ENCODE measurements around the gene RNF151. TPM values are rescaled to one million over a fixed set of nuclear protein-coding genes. Genes with fewer than 3 reads are reported as not detected.

Gene RNF151, protein sequence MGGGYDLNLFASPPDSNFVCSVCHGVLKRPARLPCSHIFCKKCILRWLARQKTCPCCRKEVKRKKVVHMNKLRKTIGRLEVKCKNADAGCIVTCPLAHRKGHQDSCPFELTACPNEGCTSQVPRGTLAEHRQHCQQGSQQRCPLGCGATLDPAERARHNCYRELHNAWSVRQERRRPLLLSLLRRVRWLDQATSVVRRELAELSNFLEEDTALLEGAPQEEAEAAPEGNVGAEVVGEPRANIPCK
- not detected in 5 replicates for total RNA-seq (2022; extraction: Qiagen RNA extraction)

DNA sequence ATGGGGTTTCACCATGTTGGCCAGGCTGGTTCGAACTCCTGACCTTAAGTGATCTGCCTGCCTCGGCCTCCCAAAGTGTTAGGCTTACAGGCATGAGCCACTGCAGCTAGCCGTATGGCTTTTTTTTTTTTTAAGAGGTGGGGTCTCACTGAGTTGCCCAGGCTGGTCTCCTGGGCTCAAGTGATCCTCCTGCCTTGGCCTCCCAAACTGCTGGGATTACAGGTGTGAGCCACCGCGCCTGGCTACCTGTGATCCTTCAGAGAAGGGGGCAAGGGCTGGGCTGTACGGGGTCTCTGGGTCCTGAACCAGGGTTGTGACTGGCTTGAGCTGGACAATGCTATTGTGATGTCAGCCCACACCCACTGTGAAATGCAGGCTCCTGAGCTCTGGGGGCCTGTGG lies at the start of gene RNF151:
Gene RNF151, plus strand, starts transcription at position 397 of the 400 bp plus-strand sequence. CDS start 26 bp downstream, outside the sequence.

DNA sequence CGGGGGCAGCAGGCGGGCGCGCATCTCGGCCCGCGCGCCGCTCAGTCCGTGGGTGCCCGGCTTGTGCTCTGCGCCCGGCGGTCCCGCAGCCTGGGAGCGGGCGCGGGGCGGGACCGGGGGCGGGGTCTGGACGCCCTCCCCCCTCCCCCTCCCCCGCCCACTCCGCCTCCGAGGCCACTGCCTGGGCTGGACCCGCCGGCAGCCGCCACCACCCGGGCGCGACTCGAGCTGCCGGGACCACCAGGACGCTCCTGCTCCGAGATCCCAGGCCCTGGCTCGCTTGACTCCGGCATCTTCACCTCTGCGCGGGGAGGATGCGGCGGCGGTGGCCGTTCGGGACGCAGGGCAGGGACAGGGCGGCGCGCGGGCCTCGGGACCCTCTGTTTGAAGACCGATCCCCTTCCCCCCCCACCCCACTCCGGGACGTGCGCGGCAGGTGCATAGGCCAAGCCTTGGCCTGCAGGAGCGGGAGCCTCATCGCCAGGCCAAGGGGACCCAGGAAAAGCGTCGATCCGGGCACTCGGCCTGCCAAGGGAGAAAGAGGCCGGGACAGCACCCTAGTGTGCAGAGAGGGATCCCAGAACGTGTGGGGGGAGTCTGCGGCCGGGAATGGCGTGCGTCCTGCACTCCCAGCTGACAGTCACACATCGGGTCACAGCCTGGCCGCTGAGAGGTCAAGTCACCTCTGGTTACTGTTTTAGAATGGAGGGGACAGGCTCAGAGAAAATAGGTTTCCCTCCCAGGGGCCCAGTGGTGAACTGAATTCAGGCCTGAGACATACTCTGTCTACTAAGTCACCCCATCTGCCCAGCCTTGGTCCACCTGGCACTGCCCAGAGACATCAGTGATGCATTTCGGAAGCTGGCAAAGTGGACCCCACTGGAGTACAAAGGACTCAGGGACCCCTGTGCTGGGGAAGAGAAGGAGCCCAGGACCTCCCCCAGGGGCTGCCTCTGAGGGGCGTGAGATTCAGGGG lies 48.0 kb upstream of the RNF151 start, which contains the start of gene HS3ST6:
Gene HS3ST6, minus strand, starts transcription at position 65 of the 976 bp plus-strand sequence. CDS start 92 bp downstream, outside the sequence.

DNA sequence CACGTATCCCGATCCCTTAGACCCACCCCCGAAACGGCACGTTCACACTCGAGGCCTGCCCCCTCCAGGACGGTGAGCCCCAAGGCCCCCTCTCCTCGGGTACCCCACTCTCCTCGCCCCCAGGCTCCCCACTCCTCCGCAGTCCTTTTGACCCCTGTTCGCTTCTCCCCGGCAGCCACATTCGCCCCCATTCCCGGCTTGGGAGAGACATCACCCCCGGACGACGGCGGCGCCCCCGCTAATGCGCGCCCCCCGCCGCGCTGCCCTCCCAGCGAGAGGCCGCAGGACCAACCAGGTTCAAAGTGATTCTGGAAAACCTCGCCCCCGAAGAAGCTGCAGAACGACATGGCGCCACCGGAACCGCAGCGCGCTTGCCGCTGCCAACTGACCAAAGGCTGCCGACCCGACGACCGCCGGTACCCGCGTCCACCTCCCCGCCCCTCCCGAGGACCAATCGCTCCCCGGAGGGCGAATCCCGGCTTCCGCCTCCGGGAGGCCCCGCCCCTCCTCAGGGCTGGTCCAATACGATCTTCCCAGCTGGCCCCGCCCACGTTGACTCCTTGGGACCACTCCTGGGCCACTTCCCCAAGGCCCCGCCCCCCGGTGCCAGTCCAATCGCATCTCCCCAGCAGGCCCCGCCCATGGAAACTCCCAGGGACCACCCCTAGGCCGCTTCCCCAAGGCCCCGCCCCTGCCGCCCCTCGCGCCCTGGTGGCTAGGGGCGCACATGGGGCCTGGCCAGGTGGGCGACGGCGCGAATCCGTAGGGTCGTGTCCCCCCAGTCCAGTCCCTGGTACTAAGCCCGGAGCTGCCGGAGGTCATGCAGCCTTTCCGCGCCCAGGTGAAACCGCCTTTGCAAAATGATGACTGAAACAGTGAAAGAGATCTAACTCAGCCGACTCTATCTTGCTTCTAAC lies 23.6 kb upstream of the RNF151 start, which contains the start of gene MSRB1:
Gene MSRB1, minus strand, starts transcription at position 390 of the 917 bp plus-strand sequence. Its CDS starts 43 bp downstream, at position 347.

DNA sequence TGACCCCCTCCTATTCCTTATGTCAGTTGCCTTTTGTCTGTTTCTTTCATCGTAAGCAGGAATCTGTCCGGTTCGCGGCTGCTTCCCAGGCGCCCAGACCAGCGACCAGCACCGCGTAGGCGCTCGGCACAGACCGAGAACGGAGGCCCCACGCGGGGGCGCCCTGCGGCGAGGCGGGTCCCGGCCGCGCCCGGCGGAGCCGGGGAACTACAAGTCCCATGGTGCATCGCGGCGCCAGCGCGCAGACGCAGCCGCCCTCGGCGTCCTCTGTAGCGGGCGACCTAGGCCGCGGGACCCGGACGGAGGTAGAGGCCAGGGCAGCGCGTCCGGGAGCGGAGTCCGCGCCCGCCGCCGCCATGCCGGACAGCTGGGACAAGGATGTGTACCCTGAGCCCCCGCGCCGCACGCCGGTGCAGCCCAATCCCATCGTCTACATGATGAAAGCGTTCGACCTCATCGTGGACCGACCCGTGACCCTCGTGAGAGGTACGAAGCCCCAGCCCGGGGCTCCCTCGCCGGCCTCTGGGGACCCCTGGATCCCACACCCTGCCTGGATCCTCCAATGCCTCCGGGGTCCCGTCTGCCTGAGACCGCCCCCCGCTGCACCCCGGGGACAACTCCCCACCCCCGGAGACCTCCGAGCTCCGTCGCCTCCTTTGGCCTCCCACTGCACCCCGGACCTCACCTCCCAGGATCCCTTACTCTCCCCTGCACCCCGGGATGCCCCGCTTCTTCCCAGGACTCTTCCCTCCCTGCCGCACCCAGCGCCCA lies 7.2 kb upstream of the RNF151 start, which contains the start of gene NDUFB10:
Gene NDUFB10, plus strand, starts transcription at position 270 of the 771 bp plus-strand sequence. Its CDS starts 87 bp downstream, at position 357.

DNA sequence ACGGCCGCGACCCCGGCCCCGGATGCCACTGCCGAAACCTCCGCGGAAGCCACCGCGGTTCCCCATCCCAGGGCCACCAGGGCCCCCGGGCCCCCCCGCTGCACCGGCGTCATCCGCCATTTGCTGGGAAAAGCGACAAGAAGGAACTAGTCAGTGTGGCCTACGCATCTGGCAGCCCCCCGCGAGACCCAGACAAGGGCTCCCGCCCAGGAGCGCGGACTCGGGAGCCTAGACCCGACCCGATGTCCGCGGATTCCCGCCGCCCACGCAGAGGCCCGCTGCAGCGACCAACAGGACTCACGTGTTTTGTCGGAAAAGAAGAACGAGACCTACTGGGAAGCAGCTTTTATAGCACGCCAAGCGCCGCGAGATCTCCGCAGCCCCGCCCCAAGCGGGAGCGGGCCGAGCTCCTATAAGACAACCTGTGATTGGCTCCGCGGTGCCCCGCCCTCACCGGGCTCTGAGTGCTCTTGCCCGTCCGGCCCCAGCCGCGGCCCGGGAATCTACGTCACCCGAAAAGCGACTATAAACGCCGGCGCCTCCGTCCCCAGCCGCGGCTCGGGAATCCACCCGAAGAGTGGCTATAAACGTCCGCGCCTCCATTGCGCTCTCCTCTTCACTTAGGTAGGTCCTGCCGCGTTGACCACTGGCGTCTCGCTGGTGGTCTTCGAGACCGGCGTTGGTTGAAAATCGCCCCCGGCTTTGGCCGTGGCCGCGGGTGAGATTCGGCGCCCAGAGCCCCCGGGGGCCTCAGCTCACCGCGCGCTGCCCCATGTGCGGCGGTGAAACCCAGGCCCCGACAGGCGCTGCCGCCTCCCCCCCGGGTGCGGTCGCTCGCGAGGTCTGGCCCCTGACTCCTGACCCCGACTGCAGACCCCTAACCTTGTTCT lies 1.9 kb upstream of the RNF151 start, which contains the start of gene RPS2:
Gene RPS2, minus strand, starts transcription at position 321 of the 890 bp plus-strand sequence. Its CDS starts 201 bp downstream, at position 120.

DNA sequence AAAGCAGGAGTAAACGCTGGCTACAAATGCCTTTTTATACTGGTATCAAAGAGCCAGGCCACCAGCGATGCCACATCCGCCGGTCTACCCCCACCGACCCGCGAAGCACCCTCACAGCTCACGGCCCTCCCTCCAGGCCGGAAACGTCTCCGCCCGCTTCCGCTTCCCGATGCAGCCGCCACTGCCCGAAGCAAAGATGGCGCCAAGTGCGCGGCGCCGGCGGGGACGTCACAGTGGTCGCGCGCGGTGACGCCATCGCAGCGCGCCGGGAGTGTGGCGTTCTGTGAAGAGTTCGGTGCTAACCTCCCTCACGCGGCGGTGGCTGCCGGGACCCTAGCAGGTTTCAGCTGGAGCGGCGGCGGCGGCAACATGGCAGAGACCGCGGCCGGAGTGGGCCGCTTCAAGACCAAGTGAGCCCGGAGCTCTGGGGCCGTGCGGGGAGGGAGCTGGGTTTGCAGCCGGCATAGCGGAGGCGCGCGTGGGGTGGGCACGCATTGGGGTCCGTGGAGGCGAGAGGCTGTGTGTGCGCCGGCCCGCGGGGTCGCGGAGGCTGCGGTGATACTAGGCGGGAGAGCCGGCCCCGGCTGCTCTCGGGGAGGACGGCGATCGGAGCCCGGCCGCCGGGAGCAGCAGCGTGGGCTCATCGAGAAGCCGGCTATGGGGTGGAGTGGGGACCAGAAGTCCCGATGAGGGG lies 5.3 kb downstream of the RNF151 start, which contains the start of gene TBL3:
Gene TBL3, plus strand, starts transcription at position 258 of the 694 bp plus-strand sequence. Its CDS starts 112 bp downstream, at position 370.

DNA sequence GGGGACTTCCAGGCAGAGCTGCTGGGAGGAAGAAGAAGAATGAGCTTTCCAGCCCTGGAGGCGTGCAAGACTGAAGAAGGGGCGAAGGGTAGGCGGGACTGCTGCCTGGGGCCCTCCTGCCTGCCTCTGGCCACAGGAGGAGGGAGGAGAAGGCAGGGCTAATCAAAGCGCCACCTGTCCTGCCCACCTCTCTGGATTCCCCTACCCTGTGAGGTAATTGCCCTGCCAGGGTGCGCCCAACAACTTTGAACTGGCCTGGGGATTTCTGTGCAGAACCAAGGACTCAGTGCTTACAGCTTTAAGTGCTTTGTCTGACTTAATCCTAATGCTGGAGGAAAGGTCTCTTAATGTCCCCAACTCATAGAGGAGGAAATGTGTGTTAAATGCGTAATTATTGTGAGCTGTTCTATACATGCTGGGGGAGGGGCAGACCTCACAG lies 14.8 kb downstream of the RNF151 start, which contains the start of gene NOXO1:
Gene NOXO1, minus strand, starts transcription at position 72 of the 439 bp plus-strand sequence. CDS start 290 bp downstream, outside the sequence.

DNA sequence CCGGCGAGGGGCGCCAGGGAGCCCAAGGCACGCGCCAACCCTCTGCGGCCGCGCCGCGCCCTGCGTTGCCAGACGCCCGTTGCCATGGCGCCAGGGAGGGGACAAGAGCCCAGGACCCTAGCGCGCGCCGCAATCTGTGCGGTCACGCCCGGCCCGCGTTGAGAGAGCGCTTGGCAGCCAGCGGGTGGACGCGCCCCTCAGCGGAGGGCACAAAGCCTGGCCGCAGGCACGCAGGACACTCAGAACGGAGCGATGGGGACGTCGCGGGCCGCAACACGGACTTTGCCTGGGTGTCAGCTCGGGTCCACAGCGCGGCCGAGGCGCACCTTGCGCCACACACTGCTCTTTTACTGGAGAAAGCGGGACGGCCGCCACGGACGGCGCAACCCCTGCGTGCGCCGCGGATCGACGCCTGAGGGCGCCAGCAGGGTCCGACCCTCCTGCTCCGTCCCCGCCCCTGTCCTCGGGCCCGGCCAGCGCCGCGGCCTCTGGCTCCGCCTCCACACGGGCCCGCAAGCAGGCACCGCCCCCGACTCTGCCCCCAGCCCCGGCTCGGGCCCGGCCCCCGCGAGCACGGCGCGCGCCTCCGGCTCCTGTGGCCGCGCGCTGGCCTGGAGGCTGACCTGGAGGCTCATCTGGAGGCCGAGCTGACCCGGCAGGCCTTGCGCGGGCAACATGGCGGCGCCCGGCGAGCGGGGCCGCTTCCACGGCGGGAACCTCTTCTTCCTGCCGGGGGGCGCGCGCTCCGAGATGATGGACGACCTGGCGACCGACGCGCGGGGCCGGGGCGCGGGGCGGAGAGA lies 17.1 kb downstream of the RNF151 start, which contains the start of gene GFER:
Gene GFER, plus strand, starts transcription at position 650 of the 803 bp plus-strand sequence. Its CDS starts 26 bp downstream, at position 676.

DNA sequence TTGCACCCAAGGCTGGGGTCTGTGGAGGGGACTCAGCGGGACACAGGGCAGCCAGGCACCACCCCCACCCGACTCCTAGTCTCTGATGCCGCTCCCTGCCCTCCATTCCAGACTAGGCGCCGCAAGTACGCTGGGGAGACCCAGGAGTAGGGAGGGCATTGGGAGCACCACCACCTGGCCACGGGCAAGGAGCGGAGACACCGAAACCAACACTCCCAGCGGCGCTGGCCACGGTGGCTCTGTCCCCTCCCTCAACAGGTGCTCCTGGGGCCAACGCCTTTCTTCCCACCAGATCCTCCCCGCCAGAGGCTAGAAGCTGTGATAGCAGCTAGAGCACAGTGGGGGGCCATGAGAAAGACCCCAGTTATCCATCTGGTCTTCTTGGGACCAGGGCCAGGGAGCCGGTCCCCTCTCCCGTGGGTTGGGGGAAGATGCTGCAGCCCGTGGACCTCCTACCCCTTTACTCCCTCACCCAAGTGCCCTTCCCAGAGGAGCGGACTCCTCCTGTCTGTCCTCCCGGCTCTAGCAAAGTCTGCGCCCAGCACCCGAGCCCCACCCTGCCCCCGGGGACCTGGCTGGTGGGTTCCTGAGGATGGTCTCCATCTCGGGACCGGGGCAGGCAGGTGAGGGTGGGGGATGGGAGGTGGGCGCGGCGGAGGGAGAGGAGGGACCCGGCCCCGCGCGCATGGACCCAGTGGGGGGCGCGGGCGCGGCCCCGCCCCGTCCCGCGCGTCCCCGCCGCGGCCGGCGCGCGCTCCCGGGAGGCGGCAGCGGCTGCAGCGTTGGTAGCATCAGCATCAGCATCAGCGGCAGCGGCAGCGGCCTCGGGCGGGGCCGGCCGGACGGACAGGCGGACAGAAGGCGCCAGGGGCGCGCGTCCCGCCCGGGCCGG lies 22.8 kb downstream of the RNF151 start, which contains the start of gene SYNGR3:
Gene SYNGR3, plus strand, starts transcription at position 762 of the 892 bp plus-strand sequence. CDS start 133 bp downstream, outside the sequence.

DNA sequence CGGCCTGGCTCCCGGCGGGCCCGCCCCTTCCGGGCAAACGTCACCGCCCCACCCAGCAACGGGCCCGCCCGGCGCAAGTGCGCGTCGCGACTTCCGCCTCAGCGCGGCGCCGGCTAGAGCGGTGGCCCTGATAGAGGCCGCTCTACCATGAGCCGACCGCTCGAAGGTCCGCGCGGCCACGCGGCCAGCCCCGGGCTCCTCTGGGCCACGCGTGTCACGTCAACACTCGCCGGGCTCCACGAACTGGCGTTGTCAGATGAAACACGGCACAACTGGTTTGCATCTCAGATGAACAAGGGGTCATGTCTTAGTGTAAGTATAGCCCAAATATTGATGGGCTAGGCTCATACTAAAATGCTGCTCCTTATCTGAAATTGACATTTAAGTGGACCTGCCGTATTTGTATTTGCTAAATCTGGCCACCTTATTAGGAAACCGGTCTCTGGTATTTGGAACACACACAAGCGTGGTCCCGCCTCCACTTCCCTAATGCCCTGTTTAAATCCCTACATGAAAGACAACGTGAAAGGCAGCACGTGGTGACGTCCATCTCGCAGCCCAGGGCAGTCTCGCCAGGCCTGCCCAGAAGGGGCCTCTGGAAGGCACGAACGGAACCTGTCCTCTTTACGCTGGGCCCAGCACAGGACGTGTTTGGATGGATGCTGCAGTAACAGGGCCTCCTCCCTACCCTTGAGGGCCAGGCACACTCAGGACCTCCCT lies 43.3 kb downstream of the RNF151 start, which contains the start of gene ZNF598:
Gene ZNF598, minus strand, starts transcription at position 31 of the 720 bp plus-strand sequence.

Other genes starting within 250 kb of the RNF151 start
- gene NME3, start 195.3 kb upstream of the RNF151 start, total RNA-seq (2022; extraction: Qiagen RNA extraction), result 31.2 to 64.7 TPM (median 62.4 TPM) in 5 replicates
- 6.0 to 12.0 TPM (median 10.0 TPM) in 5 replicates for gene EME2, start 194.0 kb upstream of the RNF151 start, total RNA-seq (2022; extraction: Qiagen RNA extraction)
- 168 to 282 TPM (median 245 TPM) in 5 replicates for gene MRPS34, start 193.7 kb upstream of the RNF151 start, total RNA-seq (2022; extraction: Qiagen RNA extraction)
- 17.2 to 28.9 TPM (median 24.8 TPM) in 5 replicates for gene SPSB3, start 184.3 kb upstream of the RNF151 start, total RNA-seq (2022; extraction: Qiagen RNA extraction)
- gene NUBP2, start 183.9 kb upstream of the RNF151 start, total RNA-seq (2022; extraction: Qiagen RNA extraction), result 53.4 to 92.2 TPM (median 81.1 TPM) in 5 replicates
- 0.06 to 0.10 TPM (median 0.06 TPM) in 3 of 5 replicates, not detected in the others for gene IGFALS, start 173.2 kb upstream of the RNF151 start, total RNA-seq (2022; extraction: Qiagen RNA extraction)
- gene HAGH, start 140.0 kb upstream of the RNF151 start, total RNA-seq (2022; extraction: Qiagen RNA extraction), result 56.2 to 70.5 TPM (median 67.0 TPM) in 5 replicates
- 43.1 to 50.4 TPM (median 48.4 TPM) in 5 replicates for gene FAHD1, start 139.7 kb upstream of the RNF151 start, total RNA-seq (2022; extraction: Qiagen RNA extraction)
- gene MEIOB, start 94.7 kb upstream of the RNF151 start, total RNA-seq (2022; extraction: Qiagen RNA extraction), result 1.1 to 1.9 TPM (median 1.4 TPM) in 5 replicates
- gene HS3ST6, start 48.4 kb upstream of the RNF151 start, total RNA-seq (2022; extraction: Qiagen RNA extraction), result 1.5 to 3.1 TPM (median 2.8 TPM) in 5 replicates
- gene MSRB1, start 23.7 kb upstream of the RNF151 start, total RNA-seq (2022; extraction: Qiagen RNA extraction), result 34.0 to 45.3 TPM (median 40.5 TPM) in 5 replicates
- 0.07 to 0.13 TPM in 2 of 5 replicates, not detected in the others for gene RPL3L, start 12.2 kb upstream of the RNF151 start, total RNA-seq (2022; extraction: Qiagen RNA extraction)
- 241 to 346 TPM (median 257 TPM) in 5 replicates for gene NDUFB10, start 7.3 kb upstream of the RNF151 start, total RNA-seq (2022; extraction: Qiagen RNA extraction)
- 3,564 to 5,547 TPM (median 5,202 TPM) in 5 replicates for gene RPS2, start 2.0 kb upstream of the RNF151 start, total RNA-seq (2022; extraction: Qiagen RNA extraction)
- gene TBL3, start 5.2 kb downstream of the RNF151 start, total RNA-seq (2022; extraction: Qiagen RNA extraction), result 31.8 to 43.4 TPM (median 38.1 TPM) in 5 replicates
- gene NOXO1, start 14.6 kb downstream of the RNF151 start, total RNA-seq (2022; extraction: Qiagen RNA extraction), result 0.19 to 0.38 TPM (median 0.26 TPM) in 4 of 5 replicates, not detected in the other
- 25.8 to 46.2 TPM (median 44.5 TPM) in 5 replicates for gene GFER, start 17.3 kb downstream of the RNF151 start, total RNA-seq (2022; extraction: Qiagen RNA extraction)
- gene SYNGR3, start 23.1 kb downstream of the RNF151 start, total RNA-seq (2022; extraction: Qiagen RNA extraction), result 6.5 to 9.5 TPM (median 7.7 TPM) in 5 replicates
- gene ZNF598, start 43.0 kb downstream of the RNF151 start, total RNA-seq (2022; extraction: Qiagen RNA extraction), result 43.2 to 63.7 TPM (median 58.6 TPM) in 5 replicates
- 0.52 to 0.94 TPM (median 0.70 TPM) in 5 replicates for gene NPW, start 52.9 kb downstream of the RNF151 start, total RNA-seq (2022; extraction: Qiagen RNA extraction)
- gene NHERF2, start 60.0 kb downstream of the RNF151 start, total RNA-seq (2022; extraction: Qiagen RNA extraction), result 40.1 to 62.6 TPM (median 58.3 TPM) in 5 replicates
- 34.2 to 50.8 TPM (median 47.0 TPM) in 5 replicates for gene NTHL1, start 81.0 kb downstream of the RNF151 start, total RNA-seq (2022; extraction: Qiagen RNA extraction)
- 29.8 to 45.0 TPM (median 38.0 TPM) in 5 replicates for gene TSC2, start 81.1 kb downstream of the RNF151 start, total RNA-seq (2022; extraction: Qiagen RNA extraction)
- gene PKD1, start 169.0 kb downstream of the RNF151 start, total RNA-seq (2022; extraction: Qiagen RNA extraction), result 33.0 to 58.8 TPM (median 49.3 TPM) in 5 replicates
- 2.4 to 4.2 TPM (median 3.9 TPM) in 5 replicates for gene RAB26, start 181.8 kb downstream of the RNF151 start, total RNA-seq (2022; extraction: Qiagen RNA extraction)
- gene TRAF7, start 188.9 kb downstream of the RNF151 start, total RNA-seq (2022; extraction: Qiagen RNA extraction), result 34.7 to 54.8 TPM (median 48.4 TPM) in 5 replicates
- gene CASKIN1, start 229.7 kb downstream of the RNF151 start, total RNA-seq (2022; extraction: Qiagen RNA extraction), result 0.33 to 1.1 TPM (median 0.49 TPM) in 5 replicates
- 39.5 to 58.7 TPM (median 48.6 TPM) in 5 replicates for gene MLST8, start 238.6 kb downstream of the RNF151 start, total RNA-seq (2022; extraction: Qiagen RNA extraction)
- gene BRICD5, start 244.0 kb downstream of the RNF151 start, total RNA-seq (2022; extraction: Qiagen RNA extraction), result 2.6 to 6.1 TPM (median 5.7 TPM) in 5 replicates
- gene PGP, start 248.0 kb downstream of the RNF151 start, total RNA-seq (2022; extraction: Qiagen RNA extraction), result 16.2 to 35.5 TPM (median 34.1 TPM) in 5 replicates

Measured in A549 treated with Mapracorat at 1 μM for 4 hours (cell line).